Neutrophil (primary cell): Measurements from ENCODE around the gene CMSS1.

ENCODE experiments used
- H3K27ac ChIP-seq: fragments of 200-600 bp; sonication (generic); 2 replicates; pipeline ENCODE4 v1.5.1; 2016; ENCODE audit warnings: mild to moderate bottlenecking, moderate library complexity
- H3K27me3 ChIP-seq: fragments of 200-600 bp; sonication (generic); 2 replicates; pipeline ENCODE4 v1.6.0; 2016; ENCODE audit warnings: mild to moderate bottlenecking
- H3K36me3 ChIP-seq: fragments of 200-600 bp; sonication (generic); 2 replicates; pipeline ENCODE4 v1.5.1; 2017
- H3K4me1 ChIP-seq, 2 experiments: fragments of 200-600 bp in 1 of 2; sonication (generic) in 1 of 2; 1 replicate in 1 of 2; 2 replicates in 1 of 2; pipeline versions ENCODE4 v1.5.1 to v1.6.1; 2013 to 2016; ENCODE audit warnings: low read depth in 1 of 2, low read length in 1 of 2, mild to moderate bottlenecking in 1 of 2, moderate library complexity in 1 of 2; ENCODE audit not compliant: control insufficient read depth in 1 of 2, insufficient read depth in 1 of 2
- H3K4me3 ChIP-seq, 2 experiments: fragments of 200-600 bp in 1 of 2; sonication (generic) in 1 of 2; 1 replicate in 1 of 2; 2 replicates in 1 of 2; pipeline ENCODE4 v1.5.1; 2013 to 2016; ENCODE audit warnings: low read depth in 1 of 2, low read length in 1 of 2, mild to moderate bottlenecking in 1 of 2, moderate library complexity in 1 of 2
- H3K9me3 ChIP-seq: fragments of 200-600 bp; sonication (generic); 2 replicates; pipeline ENCODE4 v1.5.1; 2016
- CTCF ChIP-seq: fragments of 200-600 bp; sonication (generic); IDR thresholded peaks from 2 replicates; pipeline ENCODE4 v1.5.1; 2016; ENCODE audit warnings: antibody characterized with exemption

Gene CMSS1

GRCh38 chr3:99920481-99921376 lies 103.1 kb downstream of the CMSS1 start:
- no peak overlapping the region for H3K4me3 ChIP-seq
- peaks cover 0 to 7% of the 10 kb centered on the region in 2 experiments for H3K4me1 ChIP-seq
- no peak for TF ChIP-seq CTCF
- H3K36me3 ChIP-seq = no peaks in the 10 kb centered on the region
- H3K9me3 ChIP-seq = no peaks in the 10 kb centered on the region
- no peak overlapping the region for H3K27ac ChIP-seq
- H3K27me3 ChIP-seq = no peaks in the 10 kb centered on the region

- Histone ChIP-seq H3K4me3 (no peak overlapping the region), H3K4me1 (peaks cover 0 to 7% of the 10 kb centered on the region in 2 experiments), H3K36me3 (no peaks in the 10 kb centered on the region), H3K27me3 (no peaks in the 10 kb centered on the region), H3K9me3 (no peaks in the 10 kb centered on the region), H3K27ac (no peak overlapping the region)
- no peak for TF ChIP-seq CTCF
Measured at GRCh38 chr3:99921377-99921695, 103.7 kb downstream of the CMSS1 start.

GRCh38 chr3:99921986-99922385 lies 104.3 kb downstream of the CMSS1 start:
- Histone ChIP-seq H3K4me3 (no peak overlapping the region), H3K27ac (no peak overlapping the region), H3K27me3 (no peaks in the 10 kb centered on the region), H3K9me3 (no peaks in the 10 kb centered on the region), H3K36me3 (no peaks in the 10 kb centered on the region), H3K4me1 (peaks cover 0 to 7% of the 10 kb centered on the region in 2 experiments)
- TF ChIP-seq CTCF = no peak

- peaks cover 0 to 7% of the 10 kb centered on the region in 2 experiments for H3K4me1 ChIP-seq
- TF ChIP-seq CTCF = no peak
- no peaks in the 10 kb centered on the region for H3K9me3 ChIP-seq
- no peaks in the 10 kb centered on the region for H3K27me3 ChIP-seq
- H3K36me3 ChIP-seq = no peaks in the 10 kb centered on the region
- H3K27ac ChIP-seq = no peak overlapping the region
- H3K4me3 ChIP-seq = no peak overlapping the region
Measured at GRCh38 chr3:99923873-99924272, 106.2 kb downstream of the CMSS1 start.

GRCh38 chr3:99925584-99926230 lies 108.0 kb downstream of the CMSS1 start:
- no peak overlapping the region for H3K27ac ChIP-seq
- no peaks in the 10 kb centered on the region for H3K27me3 ChIP-seq
- peaks cover 0 to 7% of the 10 kb centered on the region in 2 experiments for H3K4me1 ChIP-seq
- no peak overlapping the region for H3K4me3 ChIP-seq
- TF ChIP-seq CTCF = no peak
- no peaks in the 10 kb centered on the region for H3K9me3 ChIP-seq
- no peaks in the 10 kb centered on the region for H3K36me3 ChIP-seq
